Fibroblast of mammary gland (primary cell): Measurements from ENCODE around the gene EPS8L1.

ENCODE experiments used
- DNase-seq: peaks from one replicate; pipeline ENCODE4 v3.0.0-alpha.2; 2010; ENCODE audit warnings: low read depth
- H3K4me3 ChIP-seq: 2 replicates; pipeline ENCODE4 v1.5.1; 2011; ENCODE audit warnings: low read depth, mild to moderate bottlenecking, low read length, moderate library complexity; ENCODE audit not compliant: control insufficient read depth
- CTCF ChIP-seq: conservative IDR thresholded peaks from 2 replicates; pipeline ENCODE4 v1.5.1; 2011; ENCODE audit warnings: low read depth, low read length, inconsistent platforms; ENCODE audit not compliant: control insufficient read depth, insufficient read depth

Gene EPS8L1

GRCh38 chr19:55096061-55096701 lies 20.5 kb downstream of the EPS8L1 start:
- TF ChIP-seq CTCF, result no peak
- no peak overlapping the region for H3K4me3 ChIP-seq
- no peak for DNase-seq

DNA sequence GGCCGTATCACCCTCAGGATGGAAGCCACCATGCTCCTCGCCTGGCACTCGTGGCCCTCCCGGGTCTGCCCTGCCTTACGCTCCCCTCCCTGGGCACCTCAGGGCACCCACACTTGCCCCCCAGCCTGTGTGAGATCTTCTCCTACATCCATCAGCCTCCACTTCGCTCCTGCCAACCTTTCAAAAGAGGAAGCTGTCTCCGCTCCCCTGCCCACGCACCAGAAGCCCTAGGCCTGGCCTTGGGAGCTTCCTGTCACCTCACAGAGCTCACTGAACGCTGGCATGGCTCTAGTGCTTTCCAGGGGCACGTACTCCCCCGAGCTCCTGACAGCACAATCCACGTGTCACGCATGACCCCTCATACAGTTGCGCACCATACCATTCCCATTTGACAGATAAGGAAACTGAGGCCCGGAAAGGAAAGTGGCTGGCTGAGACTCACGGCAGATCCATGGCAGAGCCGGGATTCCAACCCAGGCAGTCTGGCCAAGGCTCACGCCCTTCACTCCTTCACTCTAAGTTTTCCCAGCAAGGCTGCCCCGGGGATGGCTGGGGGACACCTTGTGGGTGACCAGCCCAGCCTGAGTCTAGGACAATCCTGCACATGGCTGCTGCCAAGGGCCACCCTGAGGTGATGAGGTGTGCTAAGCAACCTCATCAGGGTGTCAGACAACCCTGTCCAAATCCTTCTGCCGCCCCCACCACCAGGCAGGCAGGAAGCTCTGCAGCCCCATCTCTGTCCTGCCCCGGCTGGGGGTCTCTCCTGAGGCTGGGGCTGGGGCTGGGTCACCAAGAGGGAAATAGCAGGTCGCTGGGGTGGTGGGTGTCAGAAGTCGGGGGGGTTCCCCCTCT lies 22.4 kb downstream of the EPS8L1 start:
- no peak for TF ChIP-seq CTCF
- no peak for DNase-seq
- H3K4me3 ChIP-seq, result no peak overlapping the region

GRCh38 chr19:55098716-55099556 lies 23.3 kb downstream of the EPS8L1 start:
- no peak for DNase-seq
- no peak overlapping the region for H3K4me3 ChIP-seq
- no peak for TF ChIP-seq CTCF

GRCh38 chr19:55099557-55100506 lies 24.2 kb downstream of the EPS8L1 start:
- peak; percentile 20 for TF ChIP-seq CTCF
- no peak for DNase-seq
- no peak overlapping the region for H3K4me3 ChIP-seq

DNA sequence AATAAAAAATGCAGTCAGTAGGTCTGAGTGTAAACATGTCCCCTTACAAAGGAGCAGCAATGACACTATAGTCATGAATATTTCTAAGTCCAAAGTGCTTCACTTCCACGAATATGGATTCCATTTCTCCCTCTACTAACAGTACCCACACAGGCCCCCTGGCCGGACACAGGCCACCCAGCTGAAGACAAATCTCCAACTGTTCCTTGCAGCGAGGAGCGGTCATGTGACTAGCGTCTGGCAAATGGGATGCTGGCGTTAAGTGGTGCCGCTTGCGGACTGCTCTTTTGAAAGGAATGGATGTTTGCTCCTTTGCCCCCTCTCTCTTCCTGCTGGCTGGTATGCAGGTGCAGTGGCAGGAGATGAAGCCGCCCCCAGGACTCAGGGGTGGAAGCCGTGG lies 25.6 kb downstream of the EPS8L1 start:
- TF ChIP-seq CTCF, result no peak
- H3K4me3 ChIP-seq, result no peak overlapping the region
- DNase-seq, result no peak

GRCh38 chr19:55103190-55103589 lies 27.5 kb downstream of the EPS8L1 start:
- no peak overlapping the region for H3K4me3 ChIP-seq
- no peak for DNase-seq
- no peak for TF ChIP-seq CTCF
